Testis (tissue), 2 donors: Measurements from ENCODE around the gene GSTCD.

Experiments used
- CTCF ChIP-seq, 3 experiments: fragments of 450-650 bp in 2 of 3; fragments of 200-600 bp in 1 of 3; sonication (generic) in 1 of 3; IDR thresholded peaks; one replicate each; pipeline ENCODE4 v1.5.1; 2016 to 2019; ENCODE audit warnings: antibody characterized with exemption in 3 of 3, mild to moderate bottlenecking in 2 of 3, moderate library complexity in 1 of 3
- POLR2A ChIP-seq: fragments of 450-650 bp; IDR thresholded peaks from one replicate; pipeline ENCODE4 v1.6.1; 2017; ENCODE audit warnings: antibody characterized with exemption, mild to moderate bottlenecking, moderate library complexity

GRCh38 chr4:105679186-105679585 is 29.4 kb upstream of the GSTCD start:
- TF ChIP-seq CTCF (IDR thresholded peaks at IDR 0.05) (no peak), POLR2A (no peak)
